ENCODE results near the gene ANKS4B. TPM values are rescaled to one million over a fixed set of nuclear protein-coding genes. Genes with fewer than 3 reads are reported as not detected.

ANKS4B gene
- total RNA-seq, 1 experiment from 2014 or later = 0.07 TPM

- TF ChIP-seq ZNF512 (CRISPR knock-in tag; IDR thresholded peaks at IDR 0.05; ENCODE audit: borderline replicate concordance) (no peak), ZBTB21 (CRISPR knock-in tag; IDR thresholded peaks at IDR 0.05; ENCODE audit: borderline replicate concordance) (no peak), ZNF263 (CRISPR knock-in tag; IDR thresholded peaks at IDR 0.05; ENCODE audit: low read depth) (no peak), TCF7 (CRISPR knock-in tag; IDR thresholded peaks at IDR 0.05; ENCODE audit: low read depth) (no peak), NFE2L1 (CRISPR knock-in tag; IDR thresholded peaks at IDR 0.05) (no peak), NR1H2 (CRISPR knock-in tag; IDR thresholded peaks at IDR 0.05) (no peak), IRF2 (CRISPR knock-in tag; IDR thresholded peaks at IDR 0.05; ENCODE audit: borderline replicate concordance, low read depth) (no peak), EMX1 (CRISPR knock-in tag; IDR thresholded peaks at IDR 0.05) (no peak), SOX15 (CRISPR knock-in tag; IDR thresholded peaks at IDR 0.05) (no peak)
Measured at GRCh38 chr16:21276090-21276489, 42.6 kb downstream of the ANKS4B start (continued).

- CTCF ChIA-PET = interaction anchor here (0.6 to 7.4 kb wide), 8 partner anchors 16 to 119 kb away, joined by 3 to 72 read pairs (median 4); partner anchors contain the start of gene LDAF1
- peaks cover 5% of the 10 kb centered on the region; the same call in 1 of the 2 replicates for H3K9me3 Mint-ChIP-seq
Measured at GRCh38 chr16:21277045-21277926, 43.8 kb downstream of the ANKS4B start.

GRCh38 chr16:21277927-21278706, 44.6 kb downstream of the ANKS4B start, which contains the start of gene CRYM:
Gene CRYM (minus strand): TSS chr16:21278290. CDS start chr16:21278251, 39 bp downstream.
- peak within 1 kb of the TSS; percentile 80 for H3K4me3 Mint-ChIP-seq
- ATAC-seq (peak; percentile 98), DNase-seq (ENCODE audit: low spot score) (peak; percentile 82)
- CTCF ChIA-PET = interaction anchor here (0.6 to 7.4 kb wide), 7 partner anchors 16 to 122 kb away, joined by 3 to 72 read pairs (median 5); no protein-coding TSS in a partner anchor
- POLR2A ChIA-PET = interaction anchor here (0.9 kb wide), 1 partner anchor 23 kb away, joined by 3 read pairs; no protein-coding TSS in a partner anchor
- peaks cover 19% of the 10 kb centered on the region for H3K27me3 Mint-ChIP-seq (ENCODE audit: low read depth)
- H3K36me3 Mint-ChIP-seq = no peaks in the 10 kb centered on the region
- H3K4me1 Mint-ChIP-seq = peaks cover 27% of the 10 kb centered on the region
- peaks cover 5% of the 10 kb centered on the region; the same call in 1 of the 2 replicates for H3K9me3 Mint-ChIP-seq
- no peak within 1 kb of the TSS for H3K27ac Mint-ChIP-seq
- TF ChIP-seq ZBTB43 (CRISPR knock-in tag; IDR thresholded peaks at IDR 0.05) (no peak), NFE2L1 (CRISPR knock-in tag; IDR thresholded peaks at IDR 0.05) (no peak), CBFB (CRISPR knock-in tag; IDR thresholded peaks at IDR 0.05; ENCODE audit: low read depth) (0 out of 2 replicates have a peak, but pooled peaks have one; percentile 57), JAZF1 (CRISPR knock-in tag; IDR thresholded peaks at IDR 0.05) (no peak), FOXP4 (CRISPR knock-in tag; IDR thresholded peaks at IDR 0.05) (0 out of 2 replicates have a peak, but pooled peaks have one; percentile 32), PREB (CRISPR knock-in tag; IDR thresholded peaks at IDR 0.05; ENCODE audit: borderline replicate concordance) (no peak), NFATC4 (CRISPR knock-in tag; IDR thresholded peaks at IDR 0.05) (no peak), KAT7 (CRISPR knock-in tag; IDR thresholded peaks at IDR 0.05; ENCODE audit: borderline replicate concordance) (no peak), CTCF (IDR thresholded peaks at IDR 0.05) (peak; percentile 78)

More at GRCh38 chr16:21277045-21277926, 43.8 kb downstream of the ANKS4B start:
- peak overlapping the region; percentile 80 for H3K4me3 Mint-ChIP-seq
- no peaks in the 10 kb centered on the region for H3K36me3 Mint-ChIP-seq
- no peak for ATAC-seq
- POLR2A ChIA-PET = interaction anchor here (0.9 kb wide), 1 partner anchor 24 kb away, joined by 3 read pairs; no protein-coding TSS in a partner anchor
- peaks cover 19% of the 10 kb centered on the region for H3K27me3 Mint-ChIP-seq (ENCODE audit: low read depth)
- peaks cover 27% of the 10 kb centered on the region for H3K4me1 Mint-ChIP-seq
- TF ChIP-seq NFYB (CRISPR knock-in tag; conservative IDR thresholded peaks at IDR 0.05; ENCODE audit: low read depth) (no peak), MYBL2 (CRISPR knock-in tag; IDR thresholded peaks at IDR 0.05) (no peak), HMGA2 (CRISPR knock-in tag; IDR thresholded peaks at IDR 0.05) (no peak), ATF2 (CRISPR knock-in tag; IDR thresholded peaks at IDR 0.05; ENCODE audit: borderline replicate concordance, low read depth) (no peak)
- no peak overlapping the region for H3K27ac Mint-ChIP-seq
- no peak for DNase-seq (ENCODE audit: low spot score)

All from WTC11 (cell line).